HepG2 (cell line): ENCODE measurements around the gene FNIP2. TPM values are rescaled to one million over a fixed set of nuclear protein-coding genes. Genes with fewer than 3 reads are reported as not detected.
"Not testable (repeated sequence)": the region's sequence is repeated elsewhere in the genome, so short reads cannot be mapped to it uniquely, and the experiment has no call there.

Experiments
- ATAC-seq: fragments of 200-7000 bp; cut with Tn5 transposase; 3 replicates; pipeline ENCODE4 v1.9.1; 2020; ENCODE audit warnings: mild to moderate bottlenecking, moderate library complexity
- BruUV-seq: library from RNA; stranded (reverse); fragments of 400-500 nt; replicated peaks from 2 replicates; lab custom pipeline; 2021; lab: Mats Ljungman, UMichigan
- CTCF ChIA-PET: fragments of 300-600 bp; formaldehyde crosslinking; extraction: SDS; loops from one replicate; lab custom pipeline; 2021; ENCODE audit warnings: low total read pairs, inconsistent platforms, low intra/inter-chr PET ratio; lab: Yijun Ruan, JAX
- POLR2A ChIA-PET: fragments of 350-600 bp; sonication (Branson Sonifier 250); formaldehyde crosslinking; loops from one replicate; lab custom pipeline; 2020; ENCODE audit warnings: antibody characterized with exemption, inconsistent platforms; lab: Yijun Ruan, JAX
- DNase-seq: peaks from one replicate; pipeline ENCODE4 v3.0.0-alpha.2; 2015; ENCODE audit warnings: low spot score
- FAIRE-seq: peaks from 3 replicates; lab custom pipeline; 2011; peaks lifted over from hg19 to GRCh38; lab: Jason Lieb, UNC
- H2AFZ ChIP-seq: one replicate; pipeline ENCODE4 v1.6.1; 2011; ENCODE audit warnings: low read length, inconsistent platforms
- H3K27ac ChIP-seq: fragments of 300-600 bp; 3 replicates; pipeline ENCODE4 v1.8.0; 2011; ENCODE audit warnings: mixed run types, mild to moderate bottlenecking, mixed read lengths, low read length, inconsistent platforms; ENCODE audit not compliant: insufficient read depth; ENCODE audit errors: extremely low read length
- H3K27me3 ChIP-seq, 2 experiments: fragments of 200-600 bp in 1 of 2; 2 replicates in 1 of 2; 3 replicates in 1 of 2; pipeline versions ENCODE4 v1.6.0 to v1.8.0; 2011; ENCODE audit warnings: low read length in 2 of 2, mild to moderate bottlenecking in 2 of 2, moderate library complexity in 2 of 2, inconsistent platforms in 1 of 2; ENCODE audit not compliant: insufficient read depth in 2 of 2, control insufficient read depth in 1 of 2
- H3K36me3 ChIP-seq, 2 experiments: fragments of 200-600 bp in 1 of 2; replicated peaks in 1 of 2; 2 replicates in 1 of 2; 3 replicates in 1 of 2; pipeline versions ENCODE4 v1.5.1 to v1.8.0; 2011; ENCODE audit warnings: low read length in 2 of 2, inconsistent platforms in 1 of 2; ENCODE audit not compliant: insufficient read depth in 2 of 2, control insufficient read depth in 1 of 2
- H3K4me1 ChIP-seq: 2 replicates; pipeline ENCODE4 v1.5.1; 2012; ENCODE audit warnings: low read length, inconsistent platforms; ENCODE audit not compliant: insufficient read depth
- H3K4me2 ChIP-seq: 2 replicates; pipeline ENCODE4 v1.6.0; 2011; ENCODE audit warnings: low read depth, low read length, inconsistent platforms
- H3K4me3 ChIP-seq, 3 experiments: fragments of 200-600 bp in 1 of 3; sonication (generic), shearing (Covaris generic) in 1 of 3; replicated peaks in 1 of 3; 2 replicates each; pipeline ENCODE4 v1.5.1; 2011 to 2016; ENCODE audit warnings: low read length in 3 of 3, inconsistent platforms in 2 of 3, low read depth in 2 of 3, mild to moderate bottlenecking in 2 of 3, control low read depth in 1 of 3, mixed read lengths in 1 of 3; ENCODE audit not compliant: insufficient read depth in 1 of 3
- H3K79me2 ChIP-seq: one replicate; pipeline ENCODE4 v1.6.1; 2011; ENCODE audit warnings: low read length, inconsistent platforms; ENCODE audit not compliant: insufficient read depth
- H3K9ac ChIP-seq: 2 replicates; pipeline ENCODE4 v1.6.0; 2011; ENCODE audit warnings: mild to moderate bottlenecking, low read depth, low read length, inconsistent platforms; ENCODE audit not compliant: insufficient read depth
- H3K9me3 ChIP-seq: 2 replicates; pipeline ENCODE4 v1.5.1; 2012; ENCODE audit warnings: mild to moderate bottlenecking, low read length
- H4K20me1 ChIP-seq: 2 replicates; pipeline ENCODE4 v1.6.0; 2011; ENCODE audit warnings: inconsistent platforms, mild to moderate bottlenecking, low read length, moderate library complexity; ENCODE audit not compliant: insufficient read depth
- CBFB ChIP-seq: sonication (generic); formaldehyde crosslinking; IDR thresholded peaks from 2 replicates; pipeline ENCODE4 v1.4.0; 2020; ENCODE audit warnings: missing genetic modification reagents
- FOXC1 ChIP-seq: sonication (generic); formaldehyde crosslinking; IDR thresholded peaks from 2 replicates; pipeline ENCODE4 v1.8.0; 2022; ENCODE audit warnings: mild to moderate bottlenecking, missing genetic modification reagents, borderline replicate concordance
- GFI1 ChIP-seq: sonication (generic); formaldehyde crosslinking; IDR thresholded peaks from 2 replicates; pipeline ENCODE4 v1.5.0; 2020; ENCODE audit warnings: missing genetic modification reagents, mild to moderate bottlenecking, borderline replicate concordance
- HDAC1 ChIP-seq: sonication (generic); formaldehyde crosslinking; IDR thresholded peaks from 2 replicates; pipeline ENCODE4 v1.5.1; 2020; ENCODE audit warnings: mild to moderate bottlenecking, missing genetic modification reagents
- NONO ChIP-seq, 2 experiments: fragments of 450-650 bp in 1 of 2; sonication (generic) in 1 of 2; formaldehyde crosslinking in 1 of 2; IDR thresholded peaks in 1 of 2; conservative IDR thresholded peaks in 1 of 2; 2 replicates each; pipeline versions ENCODE4 v1.6.1 to v1.8.0; 2017 to 2022; ENCODE audit warnings: mild to moderate bottlenecking in 1 of 2, missing genetic modification reagents in 1 of 2, moderate library complexity in 1 of 2
- POGZ ChIP-seq: sonication (generic); formaldehyde crosslinking; IDR thresholded peaks from 2 replicates; pipeline ENCODE4 v1.4.0; 2020; ENCODE audit warnings: mild to moderate bottlenecking, missing genetic modification reagents
- SOX13 ChIP-seq, 3 experiments: fragments of 450-650 bp in 1 of 3; sonication (generic) in 1 of 3; formaldehyde crosslinking in 1 of 3; IDR thresholded peaks in 2 of 3; conservative IDR thresholded peaks in 1 of 3; 2 replicates each; pipeline versions ENCODE4 v1.5.0 to v1.6.1; 2016 to 2020; ENCODE audit warnings: antibody characterized with exemption in 1 of 3, mild to moderate bottlenecking in 1 of 3, missing compliant biosample characterization in 1 of 3, missing genetic modification reagents in 1 of 3, moderate library complexity in 1 of 3
- YEATS2 ChIP-seq: sonication (generic); formaldehyde crosslinking; IDR thresholded peaks from 2 replicates; pipeline ENCODE4 v1.4.0; 2020; ENCODE audit warnings: missing genetic modification reagents, borderline replicate concordance
- WGBS: methylation state at CpG from one replicate; pipeline ENCODE4 v1.1.6; 2017; ENCODE audit warnings: low lambda C conversion rate; 5-methylcytosine and 5-hydroxymethylcytosine counted together
- in situ Hi-C: cut with HindIII; loops from 2 replicates; pipeline ENCODE4 v1.10.0; 2017; ENCODE audit warnings: low pct_unique_long_range_greater_than_20kb; ENCODE audit not compliant: extremely low pct_ligation_motif_present
- intact Hi-C: fragments of 100-400 bp; cut with micrococcal nuclease; formaldehyde crosslinking; loops from one replicate; pipeline ENCODE4 v1.10.0; 2022; ENCODE audit not compliant: unreplicated experiment
- polyA plus RNA-seq, 8 experiments: library from polyadenylated mRNA; depleted of rRNA in 3 of 8; stranded (reverse) in 7 of 8; unstranded in 1 of 8; fragments of >200 nt; fragmentation: Illumina TruSeq in 4 of 8; extraction: Trizol in 4 of 8; gene quantifications; 2 replicates each; pipeline versions ENCODE4 v1.2.1 to v1.2.3, GENCODE V29; 2011 to 2016; ENCODE audit warnings: low read depth in 4 of 8, missing spikeins in 1 of 8, mixed read lengths in 1 of 8; ENCODE audit not compliant: insufficient read depth in 1 of 8
- total RNA-seq, 5 experiments: library from RNA; depleted of rRNA; stranded (reverse); fragments of >200 nt; fragmentation: Illumina TruSeq; extraction: Trizol; gene quantifications; 2 replicates each; pipeline ENCODE4 v1.2.3, GENCODE V29; 2016; ENCODE audit warnings: low read depth in 1 of 5
- TF ChIP-seq, protein P1 (sequence below), 2 experiments: fragments of 450-650 bp in 1 of 2; sonication (generic) in 1 of 2; formaldehyde crosslinking in 1 of 2; IDR thresholded peaks; 2 replicates each; pipeline versions ENCODE4 v1.6.1 to v1.8.0; 2016 to 2022; ENCODE audit warnings: antibody characterized with exemption in 1 of 2, mild to moderate bottlenecking in 1 of 2, missing genetic modification reagents in 1 of 2
- TF ChIP-seq, protein P2 (sequence below): sonication (generic); formaldehyde crosslinking; IDR thresholded peaks from 2 replicates; pipeline ENCODE4 v1.9.0; 2022; ENCODE audit warnings: missing genetic modification reagents, mild to moderate bottlenecking, borderline replicate concordance

FNIP2 gene
- total and polyA plus RNA-seq, 2 of the 13 experiments (the other 11 are each of a cell fraction or from before 2014, with no cell fraction given) = 15.5 to 21.0 TPM

DNA sequence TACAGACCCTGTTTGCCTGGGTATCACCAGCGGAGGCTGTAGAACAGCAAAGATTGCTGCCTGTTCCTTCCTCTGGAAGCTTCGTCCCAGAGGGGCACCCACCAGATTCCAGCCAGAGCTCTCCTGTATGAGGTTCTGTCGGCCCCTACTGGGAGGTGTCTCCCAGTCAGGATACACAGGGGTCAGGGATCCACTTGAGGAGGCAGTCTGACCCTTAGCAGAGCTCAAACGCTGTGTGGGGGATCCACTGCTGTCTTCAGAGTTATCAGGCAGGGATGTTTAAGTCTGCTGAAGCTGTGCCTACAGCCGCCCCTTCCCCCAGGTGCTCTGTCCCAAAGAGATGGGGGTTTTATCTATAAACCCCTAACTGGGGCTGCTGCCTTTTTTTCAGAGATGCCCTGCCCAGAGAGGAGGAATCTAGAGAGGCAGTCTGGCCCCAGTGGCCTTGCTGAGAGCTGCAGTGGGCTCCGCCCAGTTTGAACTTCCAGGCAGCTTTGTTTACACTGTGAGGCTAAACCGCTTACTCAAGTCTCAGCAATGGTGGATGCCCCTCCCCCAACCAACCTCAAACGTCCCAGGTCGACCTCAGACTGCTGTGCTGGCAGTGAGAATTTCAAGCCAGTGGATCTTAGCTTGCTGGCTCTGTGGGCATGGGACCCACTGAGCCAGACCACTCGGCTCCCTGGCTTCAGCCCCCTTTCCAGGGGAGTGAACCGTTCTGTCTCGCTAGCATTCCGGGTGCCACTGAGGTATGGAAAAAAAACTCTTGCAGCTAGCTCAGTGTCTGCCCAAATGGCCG, 133.7 kb downstream of the FNIP2 start:
- Histone ChIP-seq H3K4me2 (peak overlapping the region; percentile 37; the same call in 1 of the 2 replicates), H3K4me1 (peaks cover 53% of the 10 kb centered on the region), H3K27ac (peak overlapping the region; percentile 62)
- H3K4me3 ChIP-seq; FAIRE-seq; H3K9me3 ChIP-seq; H4K20me1 ChIP-seq; H3K9ac ChIP-seq; BruUV-seq; H3K36me3 ChIP-seq; in situ Hi-C loops; H3K27me3 ChIP-seq; POLR2A ChIA-PET; H3K79me2 ChIP-seq; H2AFZ ChIP-seq; CTCF ChIA-PET; TF ChIP-seq SOX13, NONO (IDR thresholded peaks at IDR 0.05): not testable (repeated sequence)
- ATAC-seq (peak; percentile 98), DNase-seq (peak; percentile 91)
- intact Hi-C loops = loop anchor here (10.0 kb wide), 1 partner anchor 202 kb away; the partner anchor contains the start of gene RAPGEF2
- 68% methylated on average over 4 of the region's 14 CpGs for WGBS
- TF ChIP-seq SOX13 (CRISPR knock-in tag; conservative IDR thresholded peaks at IDR 0.05 in 1 of 2, IDR thresholded peaks at IDR 0.05 in 1 of 2) (peak in 1 of 2 experiments; percentile 73; a peak in 2 of 4 replicates), FOXC1 (CRISPR knock-in tag) (peak; percentile 74; the same call in 1 of the 2 replicates), NONO (CRISPR knock-in tag; conservative IDR thresholded peaks at IDR 0.05) (peak; percentile 78), YEATS2 (peak; percentile 49; the same call in 1 of the 2 replicates), CBFB (CRISPR knock-in tag) (peak; percentile 72; the same call in 1 of the 2 replicates), GFI1 (peak; percentile 69; the same call in 1 of the 2 replicates), POGZ (peak; percentile 91), HDAC1 (CRISPR knock-in tag) (peak; percentile 67)
- TF ChIP-seq, protein P1, sequence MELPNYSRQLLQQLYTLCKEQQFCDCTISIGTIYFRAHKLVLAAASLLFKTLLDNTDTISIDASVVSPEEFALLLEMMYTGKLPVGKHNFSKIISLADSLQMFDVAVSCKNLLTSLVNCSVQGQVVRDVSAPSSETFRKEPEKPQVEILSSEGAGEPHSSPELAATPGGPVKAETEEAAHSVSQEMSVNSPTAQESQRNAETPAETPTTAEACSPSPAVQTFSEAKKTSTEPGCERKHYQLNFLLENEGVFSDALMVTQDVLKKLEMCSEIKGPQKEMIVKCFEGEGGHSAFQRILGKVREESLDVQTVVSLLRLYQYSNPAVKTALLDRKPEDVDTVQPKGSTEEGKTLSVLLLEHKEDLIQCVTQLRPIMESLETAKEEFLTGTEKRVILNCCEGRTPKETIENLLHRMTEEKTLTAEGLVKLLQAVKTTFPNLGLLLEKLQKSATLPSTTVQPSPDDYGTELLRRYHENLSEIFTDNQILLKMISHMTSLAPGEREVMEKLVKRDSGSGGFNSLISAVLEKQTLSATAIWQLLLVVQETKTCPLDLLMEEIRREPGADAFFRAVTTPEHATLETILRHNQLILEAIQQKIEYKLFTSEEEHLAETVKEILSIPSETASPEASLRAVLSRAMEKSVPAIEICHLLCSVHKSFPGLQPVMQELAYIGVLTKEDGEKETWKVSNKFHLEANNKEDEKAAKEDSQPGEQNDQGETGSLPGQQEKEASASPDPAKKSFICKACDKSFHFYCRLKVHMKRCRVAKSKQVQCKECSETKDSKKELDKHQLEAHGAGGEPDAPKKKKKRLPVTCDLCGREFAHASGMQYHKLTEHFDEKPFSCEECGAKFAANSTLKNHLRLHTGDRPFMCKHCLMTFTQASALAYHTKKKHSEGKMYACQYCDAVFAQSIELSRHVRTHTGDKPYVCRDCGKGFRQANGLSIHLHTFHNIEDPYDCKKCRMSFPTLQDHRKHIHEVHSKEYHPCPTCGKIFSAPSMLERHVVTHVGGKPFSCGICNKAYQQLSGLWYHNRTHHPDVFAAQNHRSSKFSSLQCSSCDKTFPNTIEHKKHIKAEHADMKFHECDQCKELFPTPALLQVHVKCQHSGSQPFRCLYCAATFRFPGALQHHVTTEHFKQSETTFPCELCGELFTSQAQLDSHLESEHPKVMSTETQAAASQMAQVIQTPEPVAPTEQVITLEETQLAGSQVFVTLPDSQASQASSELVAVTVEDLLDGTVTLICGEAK (IDR thresholded peaks at IDR 0.05) = not testable (repeated sequence)
- TF ChIP-seq, protein P1 (CRISPR knock-in tag; IDR thresholded peaks at IDR 0.05) = peak; percentile 14; the same call in 1 of the 2 replicates
- TF ChIP-seq, protein P2, sequence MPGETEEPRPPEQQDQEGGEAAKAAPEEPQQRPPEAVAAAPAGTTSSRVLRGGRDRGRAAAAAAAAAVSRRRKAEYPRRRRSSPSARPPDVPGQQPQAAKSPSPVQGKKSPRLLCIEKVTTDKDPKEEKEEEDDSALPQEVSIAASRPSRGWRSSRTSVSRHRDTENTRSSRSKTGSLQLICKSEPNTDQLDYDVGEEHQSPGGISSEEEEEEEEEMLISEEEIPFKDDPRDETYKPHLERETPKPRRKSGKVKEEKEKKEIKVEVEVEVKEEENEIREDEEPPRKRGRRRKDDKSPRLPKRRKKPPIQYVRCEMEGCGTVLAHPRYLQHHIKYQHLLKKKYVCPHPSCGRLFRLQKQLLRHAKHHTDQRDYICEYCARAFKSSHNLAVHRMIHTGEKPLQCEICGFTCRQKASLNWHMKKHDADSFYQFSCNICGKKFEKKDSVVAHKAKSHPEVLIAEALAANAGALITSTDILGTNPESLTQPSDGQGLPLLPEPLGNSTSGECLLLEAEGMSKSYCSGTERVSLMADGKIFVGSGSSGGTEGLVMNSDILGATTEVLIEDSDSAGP (CRISPR knock-in tag) = peak; percentile 78; the same call in 1 of the 2 replicates
